Spleen (tissue), 7 donors: ENCODE results near the gene PAN2.

Experiments used
- CTCF ChIP-seq, 11 experiments: fragments of 200-600 bp in 7 of 11; fragments of 450-650 bp in 4 of 11; sonication (generic) in 4 of 11; IDR thresholded peaks in 8 of 11; conservative IDR thresholded peaks in 3 of 11; 1 replicate in 7 of 11; 2 replicates in 4 of 11; pipeline versions ENCODE4 v1.4.0 to v1.8.0; 2016 to 2021; ENCODE audit warnings: antibody characterized with exemption in 11 of 11, inconsistent platforms in 4 of 11, mild to moderate bottlenecking in 1 of 11
- POLR2A ChIP-seq, 3 donors: fragments of 450-650 bp; IDR thresholded peaks; one replicate each; pipeline ENCODE4 v1.5.1; 2017; ENCODE audit warnings: antibody characterized with exemption in 3 of 3, mild to moderate bottlenecking in 1 of 3
- POLR2AphosphoS5 ChIP-seq, 3 donors: sonication (generic); formaldehyde crosslinking; IDR thresholded peaks; one replicate each; pipeline ENCODE4 v1.5.1; 2017; ENCODE audit warnings: antibody characterized with exemption in 3 of 3
- donor health status: DM: no; HTN: no; CAD: no; lungs with moderate emphysema.
- donor health status: DM: no; HTN: no; CAD: no.
- donor health status: DM: no; HTN: no; CAD: no.

- TF ChIP-seq CTCF (IDR thresholded peaks at IDR 0.05 in 8 of 11, conservative IDR thresholded peaks at IDR 0.05 in 3 of 11) (no peak), POLR2A (IDR thresholded peaks at IDR 0.05) (peak in 1 of 3 donors; percentile 35), POLR2AphosphoS5 (IDR thresholded peaks at IDR 0.05) (peak; percentile 41 to 69 (median 60))
Measured at GRCh38 chr12:56338308-56339157, 4.7 kb upstream of the PAN2 start, which contains the start of gene IL23A.
